Stimulated activated CD8-positive, alpha-beta memory T cell treated with anti-CD3 and anti-CD28 coated beads, Interleukin-15, amount 100 ng/mL, for 48 hours (primary cell): ENCODE results near the gene TMEM168.
"Not testable (repeated sequence)": the region's sequence is repeated elsewhere in the genome, so short reads cannot be mapped to it uniquely, and the experiment has no call there.

Experiments
- DNase-seq, 2 donors: peaks; one replicate each; pipeline ENCODE4 v3.0.0-alpha.2; 2020; ENCODE audit warnings: low read depth in 2 of 2

TMEM168 gene

GRCh38 chr7:112789817-112790585 is at the start of gene TMEM168:
TSS of gene TMEM168 (minus strand) at chr7:112790393. CDS start at chr7:112784825, 5,568 bp downstream.
- peak; percentile 70 to 78 for DNase-seq

- not testable (repeated sequence) for DNase-seq
Observed at GRCh38 chr7:112835928-112836327, 45.7 kb upstream of the TMEM168 start.

- DNase-seq = no peak
Observed at GRCh38 chr7:112833082-112833481, 42.9 kb upstream of the TMEM168 start.

- no peak for DNase-seq
Observed at GRCh38 chr7:112830769-112831168, 40.6 kb upstream of the TMEM168 start.

GRCh38 chr7:112828696-112829095 is 38.5 kb upstream of the TMEM168 start:
- no peak for DNase-seq

GRCh38 chr7:112821345-112821744 is 31.2 kb upstream of the TMEM168 start:
- DNase-seq = no peak

GRCh38 chr7:112819536-112819935 is 29.3 kb upstream of the TMEM168 start:
- DNase-seq = no peak

- DNase-seq = no peak
Observed at GRCh38 chr7:112806156-112806555, 16.0 kb upstream of the TMEM168 start.

- DNase-seq = no peak
Observed at GRCh38 chr7:112802406-112802805, 12.2 kb upstream of the TMEM168 start.

- DNase-seq = no peak
Observed at GRCh38 chr7:112800486-112800885, 10.3 kb upstream of the TMEM168 start.

GRCh38 chr7:112799448-112800120 is 9.4 kb upstream of the TMEM168 start:
- no peak for DNase-seq

GRCh38 chr7:112798274-112799159 is 8.3 kb upstream of the TMEM168 start:
- no peak for DNase-seq

- not testable (repeated sequence) for DNase-seq
Observed at GRCh38 chr7:112796552-112796951, 6.4 kb upstream of the TMEM168 start.

- DNase-seq = no peak
Observed at GRCh38 chr7:112792441-112792840, 2.2 kb upstream of the TMEM168 start.

- no peak for DNase-seq
Observed at GRCh38 chr7:112791465-112792168, 1.4 kb upstream of the TMEM168 start.

- no peak for DNase-seq
Observed at GRCh38 chr7:112790586-112791003, 402 bp upstream of the TMEM168 start.

- no peak for DNase-seq
Observed at GRCh38 chr7:112789453-112789816, 758 bp downstream of the TMEM168 start.

- no peak for DNase-seq
Observed at GRCh38 chr7:112788778-112789343, 1.3 kb downstream of the TMEM168 start.

- no peak for DNase-seq
Observed at GRCh38 chr7:112784603-112785002, 5.6 kb downstream of the TMEM168 start.

GRCh38 chr7:112782498-112782897 is 7.7 kb downstream of the TMEM168 start:
- DNase-seq = no peak

- no peak for DNase-seq
Observed at GRCh38 chr7:112781558-112781957, 8.6 kb downstream of the TMEM168 start.
